WTC11 (cell line): Measurements from ENCODE around the gene IKBIP. TPM values are rescaled to one million over a fixed set of nuclear protein-coding genes. Genes with fewer than 3 reads are reported as not detected.

Experiments
- ATAC-seq: fragments of 200-7000 bp; cut with Tn5 transposase; 2 replicates; pipeline ENCODE4 v1.10.0; 2021; ENCODE audit warnings: mild to moderate bottlenecking, moderate library complexity
- CTCF ChIA-PET: fragments of 300-600 bp; sonication (Branson Sonifier 250); formaldehyde crosslinking; loops from one replicate; lab custom pipeline; 2021; ENCODE audit warnings: antibody characterized with exemption; lab: Charles Lee
- POLR2A ChIA-PET: fragments of 350-600 bp; sonication (Branson Sonifier 250); formaldehyde crosslinking; loops from one replicate; lab custom pipeline; 2021; ENCODE audit warnings: antibody characterized with exemption; lab: Charles Lee
- DNase-seq: peaks from one replicate; pipeline ENCODE4 v3.0.0; 2021; ENCODE audit warnings: low spot score
- H3K27ac Mint-ChIP-seq: 2 replicates; pipeline ENCODE4 v1.8.0; 2021; ENCODE audit warnings: mixed read lengths
- H3K27me3 Mint-ChIP-seq: 2 replicates; pipeline ENCODE4 v1.8.0; 2021; ENCODE audit warnings: low read depth, mild to moderate bottlenecking, moderate library complexity, mixed read lengths
- H3K36me3 Mint-ChIP-seq: 2 replicates; pipeline ENCODE4 v1.8.0; 2021; ENCODE audit warnings: mixed read lengths
- H3K4me1 Mint-ChIP-seq: 2 replicates; pipeline ENCODE4 v1.8.0; 2022; ENCODE audit warnings: mixed read lengths
- H3K4me3 Mint-ChIP-seq: 2 replicates; pipeline ENCODE4 v1.8.0; 2021; ENCODE audit warnings: mild to moderate bottlenecking, moderate library complexity, mixed read lengths
- H3K9me3 Mint-ChIP-seq: 2 replicates; pipeline ENCODE4 v1.8.0; 2021; ENCODE audit warnings: mixed read lengths
- AR ChIP-seq: fragments of 250-450 bp; sonication (Bioruptor Pico); IDR thresholded peaks from 2 replicates; pipeline ENCODE4 v1.9.0; 2021; ENCODE audit warnings: mild to moderate bottlenecking
- ATF6 ChIP-seq: sonication (generic); formaldehyde crosslinking; IDR thresholded peaks from 2 replicates; pipeline ENCODE4 v1.8.1; 2023; ENCODE audit warnings: mild to moderate bottlenecking, missing genetic modification reagents
- ERG ChIP-seq: fragments of 250-450 bp; sonication (Bioruptor Pico); IDR thresholded peaks from 2 replicates; pipeline ENCODE4 v1.8.0; 2021; ENCODE audit warnings: mild to moderate bottlenecking
- ESRRA ChIP-seq: sonication (generic); formaldehyde crosslinking; IDR thresholded peaks from 2 replicates; pipeline ENCODE4 v1.8.1; 2022; ENCODE audit warnings: mild to moderate bottlenecking, missing genetic modification reagents, borderline replicate concordance
- FOXP1 ChIP-seq: sonication (generic); formaldehyde crosslinking; IDR thresholded peaks from 2 replicates; pipeline ENCODE4 v1.8.0; 2022; ENCODE audit warnings: missing genetic modification reagents, mild to moderate bottlenecking, moderate library complexity, borderline replicate concordance
- GTF2I ChIP-seq: fragments of 250-450 bp; sonication (Bioruptor Pico); conservative IDR thresholded peaks from 2 replicates; pipeline ENCODE4 v1.4.0; 2021; ENCODE audit warnings: mild to moderate bottlenecking
- IRF2 ChIP-seq: sonication (generic); formaldehyde crosslinking; IDR thresholded peaks from 2 replicates; pipeline ENCODE4 v1.8.0; 2022; ENCODE audit warnings: low read depth, missing genetic modification reagents, borderline replicate concordance
- OVOL2 ChIP-seq: fragments of 250-450 bp; sonication (Bioruptor Pico); IDR thresholded peaks from 2 replicates; pipeline ENCODE4 v1.9.0; 2021; ENCODE audit warnings: mild to moderate bottlenecking, borderline replicate concordance
- SMAD3 ChIP-seq: sonication (generic); formaldehyde crosslinking; IDR thresholded peaks from 2 replicates; pipeline ENCODE4 v1.8.0; 2022; ENCODE audit warnings: missing genetic modification reagents, mild to moderate bottlenecking, borderline replicate concordance
- USF1 ChIP-seq: sonication (generic); formaldehyde crosslinking; IDR thresholded peaks from 2 replicates; pipeline ENCODE4 v1.8.0; 2022; ENCODE audit warnings: mild to moderate bottlenecking, missing genetic modification reagents
- ZNF423 ChIP-seq: fragments of 250-450 bp; sonication (Bioruptor Pico); IDR thresholded peaks from 2 replicates; pipeline ENCODE4 v2.1.2; 2022; ENCODE audit warnings: mild to moderate bottlenecking, moderate library complexity
- total RNA-seq: library from RNA; stranded (reverse); gene quantifications from 3 replicates; pipeline ENCODE4 v1.2.3, GENCODE V29; 2021
- TF ChIP-seq, protein P1 (sequence below): sonication (generic); formaldehyde crosslinking; IDR thresholded peaks from 2 replicates; pipeline ENCODE4 v1.8.0; 2023; ENCODE audit warnings: missing genetic modification reagents, mild to moderate bottlenecking, borderline replicate concordance
- TF ChIP-seq, protein P2 (sequence below): fragments of 200-600 bp; IDR thresholded peaks from 2 replicates; pipeline ENCODE4 v1.8.0; 2022; ENCODE audit warnings: antibody characterized with exemption

IKBIP gene
- total RNA-seq, 1 experiment from 2014 or later, result 15.5 TPM

- CTCF ChIA-PET, result interaction anchor here (1.4 to 3.7 kb wide), 2 partner anchors 15 to 20 kb away, joined by 5 to 16 read pairs; no protein-coding TSS in a partner anchor
- no peak for ATAC-seq
- Mint-ChIP-seq H3K4me3 (no peak overlapping the region), H3K4me1 (no peaks in the 10 kb centered on the region), H3K27ac (no peak overlapping the region), H3K36me3 (no peaks in the 10 kb centered on the region), H3K27me3 (no peaks in the 10 kb centered on the region), H3K9me3 (no peaks in the 10 kb centered on the region)
- POLR2A ChIA-PET, result no interaction called here
- DNase-seq, result no peak
- no peak for TF ChIP-seq USF1 (CRISPR knock-in tag)
- TF ChIP-seq IRF2 (CRISPR knock-in tag), result no peak
- TF ChIP-seq ESRRA, result no peak
- TF ChIP-seq SMAD3 (CRISPR knock-in tag), result no peak
- no peak for TF ChIP-seq AR
- TF ChIP-seq GTF2I (CRISPR knock-in tag), result no peak
- no peak for TF ChIP-seq ERG (CRISPR knock-in tag)
- TF ChIP-seq, protein P1, sequence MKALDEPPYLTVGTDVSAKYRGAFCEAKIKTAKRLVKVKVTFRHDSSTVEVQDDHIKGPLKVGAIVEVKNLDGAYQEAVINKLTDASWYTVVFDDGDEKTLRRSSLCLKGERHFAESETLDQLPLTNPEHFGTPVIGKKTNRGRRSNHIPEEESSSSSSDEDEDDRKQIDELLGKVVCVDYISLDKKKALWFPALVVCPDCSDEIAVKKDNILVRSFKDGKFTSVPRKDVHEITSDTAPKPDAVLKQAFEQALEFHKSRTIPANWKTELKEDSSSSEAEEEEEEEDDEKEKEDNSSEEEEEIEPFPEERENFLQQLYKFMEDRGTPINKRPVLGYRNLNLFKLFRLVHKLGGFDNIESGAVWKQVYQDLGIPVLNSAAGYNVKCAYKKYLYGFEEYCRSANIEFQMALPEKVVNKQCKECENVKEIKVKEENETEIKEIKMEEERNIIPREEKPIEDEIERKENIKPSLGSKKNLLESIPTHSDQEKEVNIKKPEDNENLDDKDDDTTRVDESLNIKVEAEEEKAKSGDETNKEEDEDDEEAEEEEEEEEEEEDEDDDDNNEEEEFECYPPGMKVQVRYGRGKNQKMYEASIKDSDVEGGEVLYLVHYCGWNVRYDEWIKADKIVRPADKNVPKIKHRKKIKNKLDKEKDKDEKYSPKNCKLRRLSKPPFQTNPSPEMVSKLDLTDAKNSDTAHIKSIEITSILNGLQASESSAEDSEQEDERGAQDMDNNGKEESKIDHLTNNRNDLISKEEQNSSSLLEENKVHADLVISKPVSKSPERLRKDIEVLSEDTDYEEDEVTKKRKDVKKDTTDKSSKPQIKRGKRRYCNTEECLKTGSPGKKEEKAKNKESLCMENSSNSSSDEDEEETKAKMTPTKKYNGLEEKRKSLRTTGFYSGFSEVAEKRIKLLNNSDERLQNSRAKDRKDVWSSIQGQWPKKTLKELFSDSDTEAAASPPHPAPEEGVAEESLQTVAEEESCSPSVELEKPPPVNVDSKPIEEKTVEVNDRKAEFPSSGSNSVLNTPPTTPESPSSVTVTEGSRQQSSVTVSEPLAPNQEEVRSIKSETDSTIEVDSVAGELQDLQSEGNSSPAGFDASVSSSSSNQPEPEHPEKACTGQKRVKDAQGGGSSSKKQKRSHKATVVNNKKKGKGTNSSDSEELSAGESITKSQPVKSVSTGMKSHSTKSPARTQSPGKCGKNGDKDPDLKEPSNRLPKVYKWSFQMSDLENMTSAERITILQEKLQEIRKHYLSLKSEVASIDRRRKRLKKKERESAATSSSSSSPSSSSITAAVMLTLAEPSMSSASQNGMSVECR (CRISPR knock-in tag), result no peak
- TF ChIP-seq ATF6 (CRISPR knock-in tag), result no peak
- TF ChIP-seq, protein P2, sequence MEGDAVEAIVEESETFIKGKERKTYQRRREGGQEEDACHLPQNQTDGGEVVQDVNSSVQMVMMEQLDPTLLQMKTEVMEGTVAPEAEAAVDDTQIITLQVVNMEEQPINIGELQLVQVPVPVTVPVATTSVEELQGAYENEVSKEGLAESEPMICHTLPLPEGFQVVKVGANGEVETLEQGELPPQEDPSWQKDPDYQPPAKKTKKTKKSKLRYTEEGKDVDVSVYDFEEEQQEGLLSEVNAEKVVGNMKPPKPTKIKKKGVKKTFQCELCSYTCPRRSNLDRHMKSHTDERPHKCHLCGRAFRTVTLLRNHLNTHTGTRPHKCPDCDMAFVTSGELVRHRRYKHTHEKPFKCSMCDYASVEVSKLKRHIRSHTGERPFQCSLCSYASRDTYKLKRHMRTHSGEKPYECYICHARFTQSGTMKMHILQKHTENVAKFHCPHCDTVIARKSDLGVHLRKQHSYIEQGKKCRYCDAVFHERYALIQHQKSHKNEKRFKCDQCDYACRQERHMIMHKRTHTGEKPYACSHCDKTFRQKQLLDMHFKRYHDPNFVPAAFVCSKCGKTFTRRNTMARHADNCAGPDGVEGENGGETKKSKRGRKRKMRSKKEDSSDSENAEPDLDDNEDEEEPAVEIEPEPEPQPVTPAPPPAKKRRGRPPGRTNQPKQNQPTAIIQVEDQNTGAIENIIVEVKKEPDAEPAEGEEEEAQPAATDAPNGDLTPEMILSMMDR, result no peak
- no peak for TF ChIP-seq OVOL2 (CRISPR knock-in tag)
- no peak for TF ChIP-seq ZNF423 (CRISPR knock-in tag)
- no peak for TF ChIP-seq FOXP1 (CRISPR knock-in tag)
These were observed 57.5 kb downstream of the IKBIP start for GRCh38 chr12:98587084-98587483.
